ENCODE results near the gene FOXJ1. TPM values are rescaled to one million over a fixed set of nuclear protein-coding genes. Genes with fewer than 3 reads are reported as not detected.
A peak's percentile ranks its signal among the peaks of the same experiment; 100 is the strongest.

FOXJ1 gene
- total and polyA plus RNA-seq, 2 of the 13 experiments (the other 11 are each of a cell fraction or from before 2014, with no cell fraction given), result 0.98 to 1.6 TPM

- CTCF ChIA-PET (ENCODE audit: low intra/inter-chr PET ratio, low total read pairs), result interaction anchor here (0.6 to 5.1 kb wide), 7 partner anchors 18 to 159 kb away, joined by 3 to 78 read pairs (median 20); no protein-coding TSS in a partner anchor
- intact Hi-C loops (cut with micrococcal nuclease; ENCODE audit: unreplicated experiment), result loop anchor here (1.0 kb wide), 3 partner anchors 33 to 159 kb away; no protein-coding TSS in a partner anchor
- DNase-seq (ENCODE audit: low spot score), result no peak
- no peak overlapping the region for H2AFZ ChIP-seq (ENCODE audit: low read length)
- no TSS peak for BruUV-seq (replicated peaks)
- H3K9me3 ChIP-seq (ENCODE audit: low read length), result no peaks in the 10 kb centered on the region
- 48% methylated on average over 5 of the region's 5 CpGs for WGBS (ENCODE audit: low lambda C conversion rate)
- H3K79me2 ChIP-seq (ENCODE audit: insufficient read depth, low read length), result no peaks in the 10 kb centered on the region
- no peaks in the 10 kb centered on the region for H3K36me3 ChIP-seq (replicated peaks in 1 of 2; ENCODE audit: control insufficient read depth in 1 of 2, insufficient read depth in 2 of 2, low read length in 2 of 2)
- no peak overlapping the region for H3K4me3 ChIP-seq (replicated peaks in 1 of 3; ENCODE audit: insufficient read depth in 1 of 3, low read depth in 2 of 3, low read length in 3 of 3)
- no peak overlapping the region for H3K27ac ChIP-seq (ENCODE audit: extremely low read length, insufficient read depth, low read length)
- H3K9ac ChIP-seq (ENCODE audit: insufficient read depth, low read depth, low read length), result no peak overlapping the region
- no peak for ATAC-seq
- H3K27me3 ChIP-seq (ENCODE audit: control insufficient read depth in 1 of 2, insufficient read depth in 2 of 2, low read length in 2 of 2), result peaks cover 0 to 13% of the 10 kb centered on the region in 2 experiments; a peak in 3 of 5 replicates
- H4K20me1 ChIP-seq (ENCODE audit: insufficient read depth, low read length), result no peaks in the 10 kb centered on the region
- H3K4me1 ChIP-seq (ENCODE audit: insufficient read depth, low read length), result peaks cover 28% of the 10 kb centered on the region
- FAIRE-seq, result peak; percentile 26
- in situ Hi-C loops (cut with HindIII; ENCODE audit: extremely low pct_ligation_motif_present, low pct_unique_long_range_greater_than_20kb), result loop anchor here (5.0 kb wide), 2 partner anchors 37 to 157 kb away; no protein-coding TSS in a partner anchor
- peak overlapping the region; percentile 53 for H3K4me2 ChIP-seq (ENCODE audit: low read depth, low read length)
- no peak for TF ChIP-seq PRPF4 (IDR thresholded peaks at IDR 0.05; ENCODE audit: low read depth, low read length, poor library complexity, severe bottlenecking)
- TF ChIP-seq, protein P1, sequence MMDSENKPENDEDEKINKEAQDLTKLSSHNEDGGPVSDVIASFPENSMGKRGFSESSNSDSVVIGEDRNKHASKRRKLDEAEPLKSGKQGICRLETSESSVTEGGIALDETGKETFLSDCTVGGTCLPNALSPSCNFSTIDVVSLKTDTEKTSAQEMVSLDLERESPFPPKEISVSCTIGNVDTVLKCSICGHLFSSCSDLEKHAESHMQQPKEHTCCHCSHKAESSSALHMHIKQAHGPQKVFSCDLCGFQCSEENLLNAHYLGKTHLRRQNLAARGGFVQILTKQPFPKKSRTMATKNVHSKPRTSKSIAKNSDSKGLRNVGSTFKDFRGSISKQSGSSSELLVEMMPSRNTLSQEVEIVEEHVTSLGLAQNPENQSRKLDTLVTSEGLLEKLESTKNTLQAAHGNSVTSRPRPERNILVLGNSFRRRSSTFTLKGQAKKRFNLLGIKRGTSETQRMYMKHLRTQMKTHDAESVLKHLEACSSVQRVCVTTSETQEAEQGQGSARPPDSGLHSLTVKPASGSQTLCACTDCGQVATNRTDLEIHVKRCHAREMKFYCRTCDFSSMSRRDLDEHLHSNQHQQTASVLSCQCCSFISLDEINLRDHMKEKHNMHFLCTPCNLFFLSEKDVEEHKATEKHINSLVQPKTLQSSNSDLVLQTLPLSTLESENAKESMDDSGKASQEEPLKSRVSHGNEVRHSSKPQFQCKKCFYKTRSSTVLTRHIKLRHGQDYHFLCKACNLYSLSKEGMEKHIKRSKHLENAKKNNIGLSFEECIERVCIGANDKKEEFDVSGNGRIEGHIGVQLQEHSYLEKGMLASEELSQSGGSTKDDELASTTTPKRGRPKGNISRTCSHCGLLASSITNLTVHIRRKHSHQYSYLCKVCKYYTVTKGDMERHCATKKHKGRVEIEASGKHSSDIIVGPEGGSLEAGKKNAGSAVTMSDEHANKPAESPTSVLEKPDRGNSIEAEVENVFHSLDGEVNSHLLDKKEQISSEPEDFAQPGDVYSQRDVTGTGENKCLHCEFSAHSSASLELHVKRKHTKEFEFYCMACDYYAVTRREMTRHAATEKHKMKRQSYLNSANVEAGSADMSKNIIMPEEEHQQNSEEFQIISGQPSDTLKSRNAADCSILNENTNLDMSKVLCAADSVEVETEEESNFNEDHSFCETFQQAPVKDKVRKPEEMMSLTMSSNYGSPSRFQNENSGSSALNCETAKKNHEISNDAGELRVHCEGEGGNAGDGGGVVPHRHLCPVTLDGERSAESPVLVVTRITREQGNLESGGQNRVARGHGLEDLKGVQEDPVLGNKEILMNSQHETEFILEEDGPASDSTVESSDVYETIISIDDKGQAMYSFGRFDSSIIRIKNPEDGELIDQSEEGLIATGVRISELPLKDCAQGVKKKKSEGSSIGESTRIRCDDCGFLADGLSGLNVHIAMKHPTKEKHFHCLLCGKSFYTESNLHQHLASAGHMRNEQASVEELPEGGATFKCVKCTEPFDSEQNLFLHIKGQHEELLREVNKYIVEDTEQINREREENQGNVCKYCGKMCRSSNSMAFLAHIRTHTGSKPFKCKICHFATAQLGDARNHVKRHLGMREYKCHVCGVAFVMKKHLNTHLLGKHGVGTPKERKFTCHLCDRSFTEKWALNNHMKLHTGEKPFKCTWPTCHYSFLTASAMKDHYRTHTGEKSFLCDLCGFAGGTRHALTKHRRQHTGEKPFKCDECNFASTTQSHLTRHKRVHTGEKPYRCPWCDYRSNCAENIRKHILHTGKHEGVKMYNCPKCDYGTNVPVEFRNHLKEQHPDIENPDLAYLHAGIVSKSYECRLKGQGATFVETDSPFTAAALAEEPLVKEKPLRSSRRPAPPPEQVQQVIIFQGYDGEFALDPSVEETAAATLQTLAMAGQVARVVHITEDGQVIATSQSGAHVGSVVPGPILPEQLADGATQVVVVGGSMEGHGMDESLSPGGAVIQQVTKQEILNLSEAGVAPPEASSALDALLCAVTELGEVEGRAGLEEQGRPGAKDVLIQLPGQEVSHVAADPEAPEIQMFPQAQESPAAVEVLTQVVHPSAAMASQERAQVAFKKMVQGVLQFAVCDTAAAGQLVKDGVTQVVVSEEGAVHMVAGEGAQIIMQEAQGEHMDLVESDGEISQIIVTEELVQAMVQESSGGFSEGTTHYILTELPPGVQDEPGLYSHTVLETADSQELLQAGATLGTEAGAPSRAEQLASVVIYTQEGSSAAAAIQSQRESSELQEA (CRISPR knock-in tag; IDR thresholded peaks at IDR 0.05; ENCODE audit: not compliant biosample characterization), result no peak
- TF ChIP-seq CHD4 (IDR thresholded peaks at IDR 0.05; ENCODE audit: borderline replicate concordance, low read length), result 0 out of 2 replicates have a peak, but pooled peaks have one; percentile 3
- POLR2A ChIA-PET, result interaction anchor here (1.1 to 3.1 kb wide), 4 partner anchors 17 to 160 kb away, joined by 3 to 14 read pairs (median 6); no protein-coding TSS in a partner anchor
These were observed 20.4 kb downstream of the FOXJ1 start for GRCh38 chr17:76120658-76121008.
